CD4-positive, alpha-beta T cell treated with Interleukin-21 for 1 hour (primary cell): ENCODE data around the gene TSPAN11.
"Not testable (repeated sequence)": the region's sequence is repeated elsewhere in the genome, so short reads cannot be mapped to it uniquely, and the experiment has no call there.

Source experiments
- DNase-seq: peaks from one replicate; pipeline ENCODE4 v3.0.0-alpha.2; 2020

TSPAN11 gene

GRCh38 chr12:31005256-31005943, 78.9 kb downstream of the TSPAN11 start:
- DNase-seq: no peak

- DNase-seq: no peak
Measured at GRCh38 chr12:31005944-31006361, 79.4 kb downstream of the TSPAN11 start.

GRCh38 chr12:31006416-31007152, 80.0 kb downstream of the TSPAN11 start:
- DNase-seq: no peak

DNA sequence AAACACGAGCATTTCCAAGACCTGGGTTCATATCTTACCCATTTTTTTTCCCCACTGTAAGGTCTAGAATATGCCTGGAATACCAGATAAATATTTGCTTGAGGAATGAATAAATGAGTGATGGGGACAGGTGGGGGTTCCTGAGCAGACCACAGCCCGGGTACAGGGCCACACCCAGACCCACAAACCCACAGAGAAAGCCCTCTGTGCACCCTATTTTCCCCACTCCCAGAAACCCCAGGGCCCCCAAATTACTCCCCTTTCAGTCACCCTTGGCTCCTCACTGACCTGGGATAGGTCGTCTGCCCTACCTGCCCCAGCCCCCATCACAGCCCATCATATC, 80.6 kb downstream of the TSPAN11 start:
- DNase-seq: no peak

- no peak for DNase-seq
Measured at GRCh38 chr12:31007636-31008175, 81.2 kb downstream of the TSPAN11 start.

DNA sequence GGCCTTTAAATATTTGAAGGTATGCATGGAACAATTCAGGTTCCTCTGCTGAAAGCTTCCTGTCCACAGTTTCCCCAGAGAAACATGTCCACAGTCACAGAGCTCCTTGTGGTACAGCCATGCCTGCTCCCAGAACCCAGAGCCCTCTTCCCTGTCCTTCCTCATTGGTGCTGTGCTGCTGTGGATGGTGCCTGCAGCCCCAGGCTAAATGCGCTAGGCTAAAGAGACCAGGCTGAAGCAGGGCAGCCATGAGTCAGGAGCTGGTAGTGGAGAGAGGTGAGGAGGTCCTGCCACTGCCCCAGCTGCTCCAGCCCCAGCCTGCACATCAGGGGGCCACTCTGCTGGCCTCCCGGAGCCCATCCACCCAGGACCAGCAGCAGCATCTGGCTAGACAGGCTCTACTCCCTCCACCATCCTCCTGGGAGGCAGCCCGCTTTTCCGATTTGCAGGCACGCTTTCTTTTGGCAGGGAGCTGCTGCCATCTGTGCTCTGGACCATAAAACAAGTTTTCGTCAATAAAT, 81.8 kb downstream of the TSPAN11 start:
- DNase-seq: no peak

GRCh38 chr12:31008961-31009840, 82.7 kb downstream of the TSPAN11 start:
- DNase-seq: no peak

DNA sequence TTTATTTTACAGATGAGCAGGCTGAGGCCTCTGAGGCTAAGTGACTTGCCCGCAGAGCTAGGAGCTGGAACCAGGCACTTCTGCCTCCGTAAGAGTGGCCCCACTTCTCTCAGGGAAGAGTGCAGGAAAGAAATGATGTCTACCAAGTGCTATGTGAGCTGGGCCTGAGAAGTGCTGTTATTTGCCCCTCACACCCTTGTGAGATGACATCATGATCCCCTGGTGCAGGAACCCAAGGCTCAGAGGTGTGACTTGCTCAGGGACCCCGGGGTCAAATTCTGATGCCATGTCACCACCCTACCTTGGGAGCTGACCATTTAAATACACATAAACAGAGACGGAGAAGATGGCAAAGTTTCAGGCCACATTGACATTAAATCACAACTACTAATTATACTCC, 83.4 kb downstream of the TSPAN11 start:
- DNase-seq: no peak

- DNase-seq: no peak
Measured at GRCh38 chr12:31011336-31011735, 84.8 kb downstream of the TSPAN11 start.

- DNase-seq: no peak
Measured at GRCh38 chr12:31011746-31012566, 85.4 kb downstream of the TSPAN11 start.

GRCh38 chr12:31012567-31012891, 86.0 kb downstream of the TSPAN11 start:
- not testable (repeated sequence) for DNase-seq

GRCh38 chr12:31015215-31015614, 88.7 kb downstream of the TSPAN11 start:
- DNase-seq: no peak

- no peak for DNase-seq
Measured at GRCh38 chr12:31016057-31016456, 89.5 kb downstream of the TSPAN11 start.

DNA sequence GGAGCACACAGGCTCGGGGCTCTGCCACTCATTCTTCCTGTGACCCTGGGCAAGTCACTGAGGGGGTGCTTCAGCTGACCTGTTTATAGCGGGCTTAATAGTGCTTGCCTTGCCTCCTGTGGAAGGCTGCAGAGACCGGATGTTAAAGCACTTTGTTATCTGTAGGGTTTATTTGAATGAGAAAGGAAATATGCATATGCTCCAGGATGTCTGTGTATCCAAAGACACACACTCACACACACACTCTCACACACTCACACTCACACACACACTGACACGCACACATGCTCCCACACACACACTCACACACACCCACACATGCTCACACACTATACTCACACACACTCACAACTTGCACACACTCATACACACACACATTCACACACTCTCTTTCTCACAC, 91.0 kb downstream of the TSPAN11 start:
- no peak for DNase-seq

GRCh38 chr12:31018106-31018789, 91.7 kb downstream of the TSPAN11 start:
- DNase-seq: no peak

DNA sequence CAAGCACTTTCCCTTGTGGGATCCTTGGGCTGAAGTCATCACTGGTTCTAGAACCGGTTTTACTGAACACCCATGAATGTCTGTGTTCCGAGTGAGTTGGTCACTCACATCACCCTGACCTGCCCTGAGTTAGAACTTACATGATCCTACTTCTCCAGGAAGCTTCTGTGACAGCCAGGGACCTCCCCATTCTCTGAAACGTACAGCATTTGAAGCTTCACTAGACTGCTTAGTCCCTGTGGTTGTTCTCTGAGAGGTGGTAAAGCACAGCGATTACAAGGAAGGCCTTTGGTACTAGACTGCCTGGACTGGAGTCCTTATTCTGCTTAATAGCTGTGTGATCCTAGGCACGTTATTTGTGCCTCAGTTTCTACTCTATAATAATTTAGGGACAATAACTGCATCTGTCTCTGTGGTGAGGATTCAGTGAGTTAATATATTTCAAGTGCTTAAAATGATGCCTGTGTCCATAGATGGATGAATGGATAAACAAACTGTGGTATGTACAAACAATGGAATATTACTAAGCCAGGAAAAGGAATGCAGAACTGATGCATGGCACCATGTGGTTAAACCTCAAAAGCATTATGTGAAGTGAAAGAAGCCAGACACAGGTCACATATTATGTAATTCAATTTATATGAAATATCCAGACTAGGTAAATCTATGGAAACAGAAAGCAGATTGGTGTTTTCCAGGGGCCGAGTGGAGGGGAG, 92.4 kb downstream of the TSPAN11 start:
- no peak for DNase-seq

- DNase-seq: no peak
Measured at GRCh38 chr12:31019561-31019960, 93.0 kb downstream of the TSPAN11 start.

- DNase-seq: no peak
Measured at GRCh38 chr12:31019976-31020375, 93.4 kb downstream of the TSPAN11 start.

GRCh38 chr12:31020385-31021166, 94.0 kb downstream of the TSPAN11 start:
- no peak for DNase-seq

- DNase-seq: no peak
Measured at GRCh38 chr12:31021181-31021580, 94.6 kb downstream of the TSPAN11 start.
